Measurements from ENCODE around the gene PIGP. TPM values are rescaled to one million over a fixed set of nuclear protein-coding genes. Genes with fewer than 3 reads are reported as not detected.

PIGP gene
- total and polyA plus RNA-seq, 2 donors (not counting 3 experiments of a cell fraction or from before 2014, with no cell fraction given), result 11.4 to 18.9 TPM

- no peaks in the 10 kb centered on the region for H3K9me1 ChIP-seq (replicated peaks; ENCODE audit: control insufficient read depth, extremely low read depth, insufficient read depth, low read length)
- FAIRE-seq (no peak), DNase-seq (ENCODE audit: low read depth, low spot score) (no peak)
- no peaks in the 10 kb centered on the region for H3K36me3 ChIP-seq (ENCODE audit: control insufficient read depth in 2 of 2, extremely low read depth in 1 of 2, insufficient read depth in 2 of 2, low read length in 2 of 2)
- BruUV-seq (replicated peaks), result no TSS peak
- dilution Hi-C loops (cut with MboI; ENCODE audit: extremely low pct_ligation_motif_present, low sequenced_read_pairs), result no loop called here
- ChIA-PET CTCF (interaction anchor here (0.9 to 2.2 kb wide), 2 partner anchors 107 to 109 kb away, joined by 3 to 13 read pairs; no protein-coding TSS in a partner anchor), POLR2A (no interaction called here)
- TF ChIP-seq GATA2 (IDR thresholded peaks at IDR 0.05; ENCODE audit: insufficient read depth, insufficient read length, low read depth, low read length), result no peak
- no peak for TF ChIP-seq FOS (IDR thresholded peaks at IDR 0.05; ENCODE audit: borderline replicate concordance, insufficient read depth, low read length)
- no peak for TF ChIP-seq MYC (IDR thresholded peaks at IDR 0.05; ENCODE audit: low read depth, low read length)
- TF ChIP-seq JUN (IDR thresholded peaks at IDR 0.05; ENCODE audit: borderline replicate concordance, insufficient read depth, insufficient read length, low read depth), result no peak
- TF ChIP-seq EZH2 (IDR thresholded peaks at IDR 0.05; ENCODE audit: borderline replicate concordance, low read depth, low read length, severe bottlenecking), result no peak
- no peak for TF ChIP-seq MAX (IDR thresholded peaks at IDR 0.05; ENCODE audit: insufficient read depth, insufficient read length)
- TF ChIP-seq POLR2AphosphoS5 (IDR thresholded peaks at IDR 0.05; ENCODE audit: insufficient read depth, low read depth, low read length), result no peak
- no peak for TF ChIP-seq CTCF (IDR thresholded peaks at IDR 0.05; ENCODE audit: extremely low read depth in 1 of 2, insufficient read depth in 1 of 2, low read depth in 1 of 2, low read length in 2 of 2)
- TF ChIP-seq POLR2A (IDR thresholded peaks at IDR 0.05; ENCODE audit: low read depth, low read length), result no peak
- H2AFZ ChIP-seq (ENCODE audit: low read depth, low read length), result no peak overlapping the region
- H3K27me3 ChIP-seq (ENCODE audit: control insufficient read depth in 2 of 2, insufficient read depth in 2 of 2, low read length in 2 of 2), result no peaks in the 10 kb centered on the region
- H4K20me1 ChIP-seq (replicated peaks; ENCODE audit: control insufficient read depth, extremely low read depth, insufficient read depth, low read length), result peaks cover 8% of the 10 kb centered on the region
- peaks cover 61% of the 10 kb centered on the region for H3K79me2 ChIP-seq (ENCODE audit: control insufficient read depth, insufficient read depth, low read length)
- intact Hi-C loops (cut with micrococcal nuclease), result no loop called here
- H3K9me3 ChIP-seq (replicated peaks; ENCODE audit: control insufficient read depth, insufficient read depth, low read length), result no peaks in the 10 kb centered on the region
- no peak overlapping the region for H3K4me3 ChIP-seq (replicated peaks in 1 of 3; ENCODE audit: insufficient read depth in 1 of 3, low read depth in 1 of 3, low read length in 3 of 3)
- H3K9ac ChIP-seq (replicated peaks; ENCODE audit: extremely low read depth, insufficient read depth, low read length), result no peak overlapping the region
- no peaks in the 10 kb centered on the region for H3K4me1 ChIP-seq (ENCODE audit: control insufficient read depth, extremely low read depth, insufficient read depth, low read length)
- no peak overlapping the region for H3K4me2 ChIP-seq (ENCODE audit: insufficient read depth, low read length)
- no peak overlapping the region for H3K27ac ChIP-seq (ENCODE audit: insufficient read depth, low read depth, low read length)
These were observed 12.9 kb upstream of the PIGP start for GRCh38 chr21:37085726-37086125.

Measured in endothelial cell of umbilical vein (primary cell).